22Rv1 (cell line): ENCODE measurements around the gene COL2A1.

Experiments used
- CTCF ChIP-seq: fragments of 450-650 bp; IDR thresholded peaks from 2 replicates; pipeline ENCODE4 v1.5.1; 2017; ENCODE audit warnings: mild to moderate bottlenecking
- ZFX ChIP-seq: fragments of 450-650 bp; IDR thresholded peaks from 2 replicates; pipeline ENCODE4 v1.6.1; 2017; ENCODE audit warnings: antibody characterized with exemption, borderline replicate concordance

- no peak for TF ChIP-seq CTCF
- TF ChIP-seq ZFX: no peak
Measured at GRCh38 chr12:48005750-48006021, 1.4 kb upstream of the COL2A1 start.
